Left renal cortex interstitium (tissue), 4 donors: Measurements from ENCODE around the gene MMUT. TPM values are rescaled to one million over a fixed set of nuclear protein-coding genes. Genes with fewer than 3 reads are reported as not detected.
"Not testable (repeated sequence)": the region's sequence is repeated elsewhere in the genome, so short reads cannot be mapped to it uniquely, and the experiment has no call there.

Experiments used
- DNase-seq, 4 donors: peaks; one replicate each; pipeline ENCODE4 v3.0.0-alpha.2; 2013; ENCODE audit warnings: low read depth in 4 of 4, low spot score in 2 of 4, missing footprints in 1 of 4
- polyA plus RNA-seq, 4 donors: library from polyadenylated mRNA; unstranded; fragments of 120-200 nt; gene quantifications; one replicate each; pipeline ENCODE4 v1.2.1, GENCODE V29; 2013; ENCODE audit not compliant: insufficient read length in 4 of 4

MMUT gene
- polyA plus RNA-seq, 4 donors: 37.0 to 59.0 (median 50.1) TPM

DNA sequence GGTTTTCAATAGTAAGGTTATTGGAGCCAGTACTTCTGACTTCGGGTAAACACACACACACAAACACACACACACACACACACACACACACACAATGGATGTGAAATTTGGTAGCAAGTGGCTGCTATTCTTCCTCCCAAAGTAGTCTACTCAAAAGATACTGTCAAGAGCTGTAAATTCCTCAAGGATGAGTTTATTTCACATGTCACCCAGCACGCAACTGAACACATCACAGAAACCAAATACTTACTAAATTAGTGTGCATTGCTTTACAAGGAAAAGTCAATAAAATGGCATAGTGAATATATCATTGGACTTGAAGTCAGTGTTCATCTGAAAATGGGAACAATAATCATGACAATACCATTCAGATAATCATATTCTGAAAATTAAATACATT, 32.9 kb downstream of the MMUT start:
- no peak for DNase-seq

DNA sequence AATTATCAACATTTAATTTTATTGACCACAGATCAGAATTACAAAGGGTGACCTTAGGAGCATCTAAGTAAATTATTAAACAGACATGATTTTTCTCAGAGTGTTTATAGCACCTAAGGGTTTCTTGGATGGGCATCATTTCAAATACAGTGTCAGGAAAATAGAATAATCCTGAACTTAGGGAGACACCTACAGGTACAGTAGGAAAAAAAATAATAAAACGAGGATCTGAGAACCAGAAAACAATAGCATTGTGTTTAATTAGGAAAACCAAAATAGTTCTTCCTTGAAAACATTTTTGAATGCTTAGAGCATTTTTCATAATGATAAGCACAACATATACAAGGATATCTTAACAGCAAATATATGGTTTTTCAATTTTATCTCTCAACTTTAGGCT, 39.2 kb downstream of the MMUT start:
- DNase-seq: no peak

DNA sequence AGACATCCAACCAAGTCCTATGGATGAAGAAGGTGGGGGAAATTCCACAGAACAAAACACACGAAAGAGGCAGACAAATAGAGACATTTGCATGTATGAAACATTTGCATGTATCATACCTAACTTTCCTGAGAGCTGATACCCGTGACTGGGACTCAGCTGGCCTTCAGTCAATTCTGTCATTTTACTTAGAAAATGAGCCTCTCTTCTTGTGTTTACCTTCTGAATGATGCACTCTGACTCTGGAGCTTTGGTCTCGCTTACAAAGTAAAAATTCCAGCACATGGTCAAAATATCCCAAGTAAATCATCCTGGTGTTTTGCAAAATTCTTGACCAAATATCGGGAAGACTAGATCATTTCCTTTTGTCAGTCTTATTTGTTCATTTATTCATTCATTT, 46.9 kb downstream of the MMUT start:
- no peak for DNase-seq

DNA sequence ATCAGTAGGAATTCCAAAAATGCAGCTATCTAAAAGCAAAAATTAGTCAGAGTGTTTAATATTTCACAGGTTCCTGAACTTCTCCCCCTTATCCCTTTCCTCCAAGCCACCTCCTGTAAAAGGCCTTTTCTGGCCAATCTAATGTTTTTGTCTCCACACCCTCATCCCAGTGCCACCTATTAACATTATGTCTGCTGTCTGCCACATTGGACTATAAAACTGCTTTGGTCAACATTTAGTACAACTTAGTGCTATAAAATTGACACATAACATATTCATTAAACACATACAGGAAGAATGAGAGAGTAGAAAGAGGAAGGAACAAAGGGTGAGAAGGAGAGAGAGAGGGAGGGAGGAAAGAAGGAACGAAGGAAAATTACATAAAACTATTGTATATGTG, 47.7 kb downstream of the MMUT start:
- DNase-seq: no peak

DNA sequence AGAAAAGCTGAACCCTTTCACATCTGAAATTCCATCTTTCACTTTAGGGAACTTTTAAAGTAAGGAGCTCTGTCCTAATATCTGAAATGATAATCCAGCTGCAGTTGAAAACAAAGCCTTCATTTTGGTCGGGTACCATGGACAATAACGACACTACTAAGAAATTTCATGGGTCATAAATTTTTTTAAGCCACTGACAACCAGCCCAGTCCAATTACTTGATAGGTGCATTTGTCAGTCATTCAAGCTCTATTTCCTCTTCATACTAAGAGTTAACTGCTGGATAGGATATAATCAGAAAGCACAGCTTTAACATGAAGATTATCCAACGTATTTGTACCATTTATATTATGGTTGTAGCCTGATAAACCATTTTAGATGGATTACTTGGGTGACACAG, 52.5 kb downstream of the MMUT start:
- DNase-seq: no peak

DNA sequence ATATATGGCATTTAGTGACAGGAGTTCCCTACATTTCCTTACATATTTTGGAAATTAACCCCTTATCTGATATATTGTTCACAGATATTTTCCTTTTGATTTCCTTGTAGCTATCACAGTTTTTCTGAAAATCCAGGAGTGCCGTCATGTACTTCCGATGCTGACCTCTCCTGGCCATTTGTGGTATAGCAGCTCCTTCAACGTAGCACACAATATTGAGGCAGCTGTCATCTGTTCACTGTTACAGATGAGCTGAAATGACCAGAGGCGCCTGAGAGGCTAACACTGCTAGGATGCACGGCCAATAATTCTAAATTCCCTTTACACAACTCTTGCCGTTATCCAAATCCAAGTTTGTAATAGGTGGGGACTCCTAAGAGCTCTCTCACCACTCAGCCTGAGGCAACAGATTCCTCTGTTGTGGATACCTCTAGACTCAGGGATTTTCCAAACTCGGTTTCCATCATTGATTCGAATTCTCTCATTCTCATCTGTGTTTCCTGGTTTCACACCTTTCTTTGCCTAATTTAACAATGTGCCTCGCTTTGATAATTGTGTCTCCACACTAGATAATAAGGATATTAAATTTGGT, 53.0 kb downstream of the MMUT start:
- peak; percentile 30 to 60 (median 37) for DNase-seq

DNA sequence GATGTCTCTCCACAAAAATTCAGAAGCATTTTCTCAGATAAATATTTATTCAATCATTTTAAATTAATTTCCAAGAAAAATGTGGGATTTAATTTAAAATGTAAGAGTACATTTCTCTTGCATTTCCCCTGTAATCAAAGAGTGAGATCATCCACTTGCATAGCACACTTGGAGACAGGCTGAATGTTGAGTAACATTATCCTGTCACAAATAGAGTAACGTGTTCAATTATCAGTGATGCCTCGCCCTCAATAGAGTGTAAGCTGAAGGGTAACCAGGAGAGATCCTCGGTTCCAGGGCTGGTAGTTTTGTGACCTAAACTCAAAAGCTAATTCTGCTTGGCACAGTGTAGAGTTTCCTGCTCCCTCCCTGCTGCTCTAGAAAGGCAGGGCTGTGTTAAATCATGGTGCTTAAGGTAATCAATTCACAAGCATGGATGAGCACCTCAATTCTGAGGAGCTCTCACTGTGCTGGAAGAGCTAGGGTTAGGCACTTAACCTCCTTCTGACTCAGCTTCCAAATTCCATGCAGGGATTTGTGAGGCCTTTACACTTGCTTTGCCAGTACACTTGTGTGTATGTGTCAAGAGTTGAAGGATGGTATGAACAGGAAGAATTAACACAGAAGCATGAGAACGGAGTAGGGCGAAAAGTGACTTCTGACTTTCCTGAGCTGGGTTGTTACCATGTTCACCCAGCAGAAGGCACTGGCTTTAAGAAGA, 56.6 kb downstream of the MMUT start:
- DNase-seq: no peak

DNA sequence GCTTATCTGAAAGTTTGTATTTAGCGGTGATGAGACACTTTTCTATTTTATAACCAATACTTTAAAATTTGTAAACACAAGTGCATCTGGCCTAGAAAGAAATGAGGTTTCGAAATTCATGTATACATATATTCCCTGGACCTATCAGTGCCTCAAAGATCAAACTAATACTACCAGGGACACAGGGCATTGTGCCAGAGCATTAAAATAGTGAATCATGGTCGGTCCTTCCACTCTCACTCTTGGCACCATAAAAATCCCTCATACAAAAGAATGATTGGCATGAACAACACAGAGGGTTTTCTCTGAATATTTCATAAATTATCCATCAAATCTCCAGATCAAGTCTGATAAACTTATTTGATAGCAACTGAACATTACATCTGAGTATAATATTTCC, 62.0 kb downstream of the MMUT start:
- no peak for DNase-seq

DNA sequence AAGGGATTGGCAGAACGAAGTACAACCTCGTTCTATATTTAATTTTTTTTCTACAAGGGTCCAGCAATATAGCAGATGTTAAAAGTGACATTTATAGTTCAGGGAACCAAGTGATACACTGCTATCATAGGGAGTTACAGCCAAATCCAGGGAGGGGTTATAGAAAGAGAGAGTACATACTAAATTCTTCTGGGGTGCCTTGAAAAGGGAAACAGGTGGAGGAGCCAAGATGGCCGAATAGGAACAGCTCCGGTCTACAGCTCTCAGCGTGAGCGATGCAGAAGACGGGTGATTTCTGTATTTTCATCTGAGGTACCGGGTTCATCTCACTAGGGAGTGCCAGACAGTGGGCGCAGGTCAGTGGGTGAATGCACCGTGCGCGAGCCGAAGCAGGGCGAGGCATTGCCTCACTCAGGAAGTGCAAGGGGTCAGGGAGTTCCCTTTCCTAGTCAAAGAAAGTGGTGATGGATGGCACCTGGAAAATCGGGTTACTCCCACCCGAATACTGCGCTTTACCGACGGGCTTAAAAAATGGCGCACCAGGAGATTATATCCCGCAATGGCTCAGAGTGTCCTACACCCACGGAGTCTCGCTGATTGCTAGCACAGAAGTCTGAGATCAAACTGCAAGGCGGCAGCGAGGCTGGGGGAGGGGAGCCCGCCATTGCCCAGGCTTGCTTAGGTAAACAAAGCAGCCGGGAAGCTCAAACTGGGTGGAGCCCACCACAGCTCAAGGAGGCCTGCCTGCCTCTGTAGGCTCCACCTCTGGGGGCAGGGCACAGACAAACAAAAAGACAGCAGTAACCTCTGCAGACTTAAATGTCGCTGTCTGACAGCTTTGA, 76.2 kb downstream of the MMUT start:
- not testable (repeated sequence) for DNase-seq

DNA sequence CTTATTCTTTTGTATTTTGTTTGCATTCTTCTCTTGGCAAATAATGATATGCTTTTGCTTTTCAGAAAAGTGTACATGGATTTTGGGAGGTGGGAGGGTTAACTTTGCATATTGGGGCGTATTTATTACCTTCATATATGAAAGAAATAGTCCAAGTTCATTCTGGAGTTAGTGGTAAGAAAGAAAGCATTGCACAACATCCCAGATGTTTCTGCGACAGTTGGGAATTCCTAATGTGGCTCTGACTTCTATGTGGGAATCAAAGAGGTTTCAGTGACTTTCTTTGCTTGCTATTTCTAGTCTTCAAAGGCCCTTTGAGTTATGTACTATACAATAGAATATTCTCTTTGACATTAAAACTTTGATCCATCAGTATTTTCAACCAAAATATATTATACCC, 78.1 kb downstream of the MMUT start:
- no peak for DNase-seq

Other genes with a start within 250 kb of the MMUT start
- 10 to 100 TPM; 11.4 to 16.3 (median 12.6) TPM for gene CENPQ, start 117 bp upstream of the MMUT start, polyA plus RNA-seq
- gene GLYATL3, start 36.7 kb upstream of the MMUT start, polyA plus RNA-seq: not detected
- gene C6orf141, start 87.4 kb upstream of the MMUT start, polyA plus RNA-seq: under 1 TPM; 0.33 to 0.98 (median 0.75) TPM
- gene RHAG, start 173.6 kb upstream of the MMUT start, polyA plus RNA-seq: 1 to 10 TPM in 2 of 4 donors, under 1 TPM in 2; 0.47 to 3.6 (median 1.2) TPM